Measurements from ENCODE around the gene LMTK2.

- TF ChIP-seq EP300 (conservative IDR thresholded peaks at IDR 0.05; ENCODE audit: poor library complexity, severe bottlenecking) (no peak), EZH2 (IDR thresholded peaks at IDR 0.05; ENCODE audit: borderline replicate concordance, insufficient read depth, low read length, poor library complexity, severe bottlenecking) (no peak), CTCF (IDR thresholded peaks at IDR 0.05; ENCODE audit: poor library complexity, severe bottlenecking) (no peak), RAD21 (conservative IDR thresholded peaks at IDR 0.05) (no peak), POLR2AphosphoS5 (IDR thresholded peaks at IDR 0.05) (no peak), TAF1 (IDR thresholded peaks at IDR 0.05; ENCODE audit: low read depth) (no peak)
- TF ChIP-seq, protein P1, sequence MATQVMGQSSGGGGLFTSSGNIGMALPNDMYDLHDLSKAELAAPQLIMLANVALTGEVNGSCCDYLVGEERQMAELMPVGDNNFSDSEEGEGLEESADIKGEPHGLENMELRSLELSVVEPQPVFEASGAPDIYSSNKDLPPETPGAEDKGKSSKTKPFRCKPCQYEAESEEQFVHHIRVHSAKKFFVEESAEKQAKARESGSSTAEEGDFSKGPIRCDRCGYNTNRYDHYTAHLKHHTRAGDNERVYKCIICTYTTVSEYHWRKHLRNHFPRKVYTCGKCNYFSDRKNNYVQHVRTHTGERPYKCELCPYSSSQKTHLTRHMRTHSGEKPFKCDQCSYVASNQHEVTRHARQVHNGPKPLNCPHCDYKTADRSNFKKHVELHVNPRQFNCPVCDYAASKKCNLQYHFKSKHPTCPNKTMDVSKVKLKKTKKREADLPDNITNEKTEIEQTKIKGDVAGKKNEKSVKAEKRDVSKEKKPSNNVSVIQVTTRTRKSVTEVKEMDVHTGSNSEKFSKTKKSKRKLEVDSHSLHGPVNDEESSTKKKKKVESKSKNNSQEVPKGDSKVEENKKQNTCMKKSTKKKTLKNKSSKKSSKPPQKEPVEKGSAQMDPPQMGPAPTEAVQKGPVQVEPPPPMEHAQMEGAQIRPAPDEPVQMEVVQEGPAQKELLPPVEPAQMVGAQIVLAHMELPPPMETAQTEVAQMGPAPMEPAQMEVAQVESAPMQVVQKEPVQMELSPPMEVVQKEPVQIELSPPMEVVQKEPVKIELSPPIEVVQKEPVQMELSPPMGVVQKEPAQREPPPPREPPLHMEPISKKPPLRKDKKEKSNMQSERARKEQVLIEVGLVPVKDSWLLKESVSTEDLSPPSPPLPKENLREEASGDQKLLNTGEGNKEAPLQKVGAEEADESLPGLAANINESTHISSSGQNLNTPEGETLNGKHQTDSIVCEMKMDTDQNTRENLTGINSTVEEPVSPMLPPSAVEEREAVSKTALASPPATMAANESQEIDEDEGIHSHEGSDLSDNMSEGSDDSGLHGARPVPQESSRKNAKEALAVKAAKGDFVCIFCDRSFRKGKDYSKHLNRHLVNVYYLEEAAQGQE (IDR thresholded peaks at IDR 0.05; ENCODE audit: borderline replicate concordance): no peak
Observed at GRCh38 chr7:98225913-98226614, 119.4 kb downstream of the LMTK2 start.

Data from neural cell (in vitro differentiated cells).